GM12875 (cell line): ENCODE measurements around the gene TNFSF10.
A peak's percentile ranks its signal among the peaks of the same experiment; 100 is the strongest.

ENCODE experiments used
- H3K4me3 ChIP-seq: one replicate; pipeline ENCODE4 v1.5.1; 2011; ENCODE audit warnings: low read depth, low read length, control low read depth
- CTCF ChIP-seq: IDR thresholded peaks from 2 replicates; pipeline ENCODE4 v1.5.1; 2011; ENCODE audit warnings: low read depth, mild to moderate bottlenecking, control low read depth, inconsistent platforms, low read length, moderate library complexity, borderline replicate concordance; ENCODE audit not compliant: insufficient read depth

Gene TNFSF10

GRCh38 chr3:172516318-172517214, 6.7 kb downstream of the TNFSF10 start:
- TF ChIP-seq CTCF: no peak
- H3K4me3 ChIP-seq: no peak overlapping the region

- H3K4me3 ChIP-seq: no peak overlapping the region
- no peak for TF ChIP-seq CTCF
These were observed 7.9 kb downstream of the TNFSF10 start for GRCh38 chr3:172515130-172515918.

- TF ChIP-seq CTCF: no peak
- no peak overlapping the region for H3K4me3 ChIP-seq
These were observed 8.6 kb downstream of the TNFSF10 start for GRCh38 chr3:172514678-172515077.

GRCh38 chr3:172513488-172513887, 9.7 kb downstream of the TNFSF10 start:
- TF ChIP-seq CTCF: no peak
- H3K4me3 ChIP-seq: no peak overlapping the region

- no peak for TF ChIP-seq CTCF
These were observed 11.2 kb downstream of the TNFSF10 start for GRCh38 chr3:172511783-172512762.

GRCh38 chr3:172506094-172506493, 17.1 kb downstream of the TNFSF10 start:
- no peak for TF ChIP-seq CTCF
- no peak overlapping the region for H3K4me3 ChIP-seq

More at GRCh38 chr3:172511783-172512762, 11.2 kb downstream of the TNFSF10 start:
- H3K4me3 ChIP-seq: peak overlapping the region; percentile 15
